Prostate gland (tissue), 2 donors: ENCODE results near the gene ERCC6L2. TPM values are rescaled to one million over a fixed set of nuclear protein-coding genes. Genes with fewer than 3 reads are reported as not detected.

Source experiments
- DNase-seq: peaks from one replicate; pipeline ENCODE4 v3.0.0-alpha.2; 2019; ENCODE audit warnings: low spot score
- H3K27ac ChIP-seq, 2 donors: fragments of 200-600 bp; sonication (generic); 2 replicates each; pipeline ENCODE4 v1.5.1; 2017 to 2019
- H3K27me3 ChIP-seq: fragments of 200-600 bp; sonication (generic); replicated peaks from 2 replicates; pipeline ENCODE4 v1.5.1; 2019; ENCODE audit not compliant: insufficient read depth
- H3K36me3 ChIP-seq, 2 donors: fragments of 200-600 bp; sonication (generic); 1 replicate in 1 of 2; 2 replicates in 1 of 2; pipeline versions ENCODE4 v1.5.1 to v1.8.1; 2017 to 2019
- H3K4me1 ChIP-seq: fragments of 200-600 bp; sonication (generic); replicated peaks from 2 replicates; pipeline ENCODE4 v1.5.1; 2019
- H3K4me3 ChIP-seq, 2 donors: fragments of 200-600 bp; sonication (generic); 2 replicates each; pipeline ENCODE4 v1.5.1; 2017 to 2019
- H3K9me3 ChIP-seq: fragments of 200-600 bp; sonication (generic); 2 replicates; pipeline ENCODE4 v1.5.1; 2017
- POLR2A ChIP-seq: fragments of 450-650 bp; IDR thresholded peaks from one replicate; pipeline ENCODE4 v1.6.1; 2016; ENCODE audit warnings: antibody characterized with exemption, mild to moderate bottlenecking
- POLR2AphosphoS5 ChIP-seq: sonication (generic); formaldehyde crosslinking; IDR thresholded peaks from one replicate; pipeline ENCODE4 v1.6.1; 2017; ENCODE audit warnings: antibody characterized with exemption
- WGBS: methylation state at CpG from one replicate; pipeline ENCODE4 v1.1.5; 2018; 5-methylcytosine and 5-hydroxymethylcytosine counted together
- intact Hi-C: fragments of 100-400 bp; cut with DNase I; formaldehyde crosslinking; loops from one replicate; pipeline ENCODE4 v1.14.2; 2022
- total RNA-seq, 2 donors: library from RNA; depleted of rRNA; stranded (reverse); fragments of >200 nt; gene quantifications; one replicate each; pipeline ENCODE4 v1.1.0, GENCODE V29; 2016
- TF ChIP-seq, protein P1 (sequence below), 4 experiments: fragments of 200-600 bp in 2 of 4; fragments of 450-650 bp in 2 of 4; sonication (generic) in 2 of 4; IDR thresholded peaks; 1 replicate in 3 of 4; 2 replicates in 1 of 4; pipeline ENCODE4 v1.5.1; 2016 to 2019; ENCODE audit warnings: antibody characterized with exemption in 4 of 4, mild to moderate bottlenecking in 2 of 4, moderate library complexity in 2 of 4

ERCC6L2 gene
- total RNA-seq, 2 donors from 2014 or later = 57.7 to 73.4 TPM

DNA sequence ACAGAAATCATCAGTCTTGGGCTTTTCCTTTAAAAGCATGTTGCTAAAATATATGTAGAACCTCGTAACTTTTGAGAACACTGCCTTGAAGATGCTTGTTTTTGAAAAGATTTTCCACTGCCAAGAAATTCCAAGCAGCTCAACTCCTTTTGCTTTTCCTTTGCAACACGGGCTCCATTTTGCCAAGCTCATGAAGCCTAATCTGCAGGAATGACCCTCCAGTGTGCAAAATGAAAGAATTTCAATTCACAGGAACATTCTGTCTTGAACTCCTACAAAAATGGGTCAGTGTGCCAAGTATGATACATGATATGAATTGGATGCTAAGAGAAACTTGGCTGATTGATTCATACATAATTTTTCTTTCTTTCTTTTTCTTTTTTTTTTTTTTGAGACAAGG lies 35.4 kb upstream of the ERCC6L2 start:
- Histone ChIP-seq H3K27me3 (no peaks in the 10 kb centered on the region), H3K9me3 (no peaks in the 10 kb centered on the region), H3K4me1 (no peaks in the 10 kb centered on the region), H3K27ac (no peak overlapping the region), H3K4me3 (no peak overlapping the region), H3K36me3 (no peaks in the 10 kb centered on the region)
- TF ChIP-seq, protein P1, sequence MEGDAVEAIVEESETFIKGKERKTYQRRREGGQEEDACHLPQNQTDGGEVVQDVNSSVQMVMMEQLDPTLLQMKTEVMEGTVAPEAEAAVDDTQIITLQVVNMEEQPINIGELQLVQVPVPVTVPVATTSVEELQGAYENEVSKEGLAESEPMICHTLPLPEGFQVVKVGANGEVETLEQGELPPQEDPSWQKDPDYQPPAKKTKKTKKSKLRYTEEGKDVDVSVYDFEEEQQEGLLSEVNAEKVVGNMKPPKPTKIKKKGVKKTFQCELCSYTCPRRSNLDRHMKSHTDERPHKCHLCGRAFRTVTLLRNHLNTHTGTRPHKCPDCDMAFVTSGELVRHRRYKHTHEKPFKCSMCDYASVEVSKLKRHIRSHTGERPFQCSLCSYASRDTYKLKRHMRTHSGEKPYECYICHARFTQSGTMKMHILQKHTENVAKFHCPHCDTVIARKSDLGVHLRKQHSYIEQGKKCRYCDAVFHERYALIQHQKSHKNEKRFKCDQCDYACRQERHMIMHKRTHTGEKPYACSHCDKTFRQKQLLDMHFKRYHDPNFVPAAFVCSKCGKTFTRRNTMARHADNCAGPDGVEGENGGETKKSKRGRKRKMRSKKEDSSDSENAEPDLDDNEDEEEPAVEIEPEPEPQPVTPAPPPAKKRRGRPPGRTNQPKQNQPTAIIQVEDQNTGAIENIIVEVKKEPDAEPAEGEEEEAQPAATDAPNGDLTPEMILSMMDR (IDR thresholded peaks at IDR 0.05) = no peak
- TF ChIP-seq POLR2AphosphoS5 (no peak), POLR2A (no peak)
- WGBS = 58% methylated on average over 2 of the region's 2 CpGs
- no peak for DNase-seq
- intact Hi-C loops = no loop called here

DNA sequence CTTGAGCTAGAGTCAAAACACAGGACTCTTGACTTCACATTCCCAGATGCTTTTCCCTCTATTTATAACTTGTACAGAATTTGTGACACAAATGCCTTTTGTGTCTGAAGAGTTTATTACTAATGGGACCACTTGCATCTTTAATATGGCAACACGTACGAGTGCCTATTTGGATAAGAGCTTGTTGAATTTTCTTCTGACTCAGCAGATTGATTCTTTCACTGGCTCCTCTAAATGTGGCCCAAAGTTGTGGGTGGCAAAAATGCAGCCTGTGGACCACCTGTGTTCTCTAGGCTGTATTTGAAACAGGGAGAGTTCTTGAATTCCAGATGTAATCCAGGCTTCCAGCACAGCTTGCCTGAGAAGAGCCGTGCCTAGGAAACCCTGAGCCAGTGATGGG lies 34.1 kb upstream of the ERCC6L2 start:
- intact Hi-C loops = no loop called here
- no peaks in the 10 kb centered on the region for H3K27me3 ChIP-seq
- H3K4me1 ChIP-seq = no peaks in the 10 kb centered on the region
- no peak overlapping the region for H3K27ac ChIP-seq
- H3K9me3 ChIP-seq = no peaks in the 10 kb centered on the region
- TF ChIP-seq POLR2AphosphoS5 (no peak), POLR2A (no peak)
- TF ChIP-seq, protein P1 (IDR thresholded peaks at IDR 0.05) = no peak
- no peak overlapping the region for H3K4me3 ChIP-seq
- H3K36me3 ChIP-seq = no peaks in the 10 kb centered on the region
- 89% methylated on average over 3 of the region's 3 CpGs for WGBS
- DNase-seq = no peak

DNA sequence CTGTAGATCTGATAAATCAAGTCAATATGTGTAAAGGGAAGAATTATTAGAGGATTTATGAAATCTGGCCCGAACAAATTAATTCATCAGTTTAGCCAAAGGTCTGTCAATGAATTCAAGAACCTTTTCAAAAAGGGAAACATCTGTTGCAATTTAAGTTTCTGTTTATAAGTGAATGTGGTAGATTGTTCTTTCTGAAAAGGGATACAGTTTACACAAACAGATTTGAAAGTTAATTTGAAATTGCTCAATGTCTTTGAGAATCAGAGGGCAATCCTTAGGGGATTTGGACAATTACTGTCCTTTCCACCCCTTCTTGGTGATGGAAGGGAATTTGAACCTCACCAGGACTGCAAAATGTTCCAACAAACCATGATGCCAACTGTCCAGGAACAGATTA lies 29.7 kb upstream of the ERCC6L2 start:
- Histone ChIP-seq H3K27ac (no peak overlapping the region), H3K9me3 (no peaks in the 10 kb centered on the region), H3K4me3 (no peak overlapping the region), H3K27me3 (no peaks in the 10 kb centered on the region), H3K4me1 (no peaks in the 10 kb centered on the region), H3K36me3 (no peaks in the 10 kb centered on the region)
- intact Hi-C loops = no loop called here
- 44% methylated on average over 1 of the region's 1 CpG for WGBS
- TF ChIP-seq, protein P1 (IDR thresholded peaks at IDR 0.05) = no peak
- no peak for TF ChIP-seq POLR2A
- TF ChIP-seq POLR2AphosphoS5 = no peak
- DNase-seq = no peak

DNA sequence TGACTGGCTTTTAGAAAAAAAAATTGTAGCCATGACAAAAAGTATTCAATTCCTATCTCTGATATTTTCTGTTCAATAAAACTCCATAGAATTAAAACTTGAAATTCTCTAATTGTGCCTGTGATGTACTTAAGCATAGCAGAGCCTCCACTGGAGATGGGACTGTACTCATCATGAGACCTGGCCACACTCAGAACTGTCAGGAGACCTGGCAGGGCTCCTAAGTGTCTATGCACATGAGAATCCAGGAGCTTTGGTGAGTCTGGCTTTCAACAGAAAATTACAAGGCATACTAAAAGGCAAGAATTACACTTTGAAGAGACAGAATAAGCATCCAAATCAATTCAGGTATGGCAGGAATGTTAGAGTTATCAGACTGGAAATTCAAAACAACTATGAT lies 26.7 kb upstream of the ERCC6L2 start:
- Histone ChIP-seq H3K4me1 (no peaks in the 10 kb centered on the region), H3K4me3 (no peak overlapping the region), H3K27me3 (no peaks in the 10 kb centered on the region), H3K36me3 (no peaks in the 10 kb centered on the region), H3K27ac (no peak overlapping the region), H3K9me3 (no peaks in the 10 kb centered on the region)
- DNase-seq = no peak
- intact Hi-C loops = no loop called here
- TF ChIP-seq POLR2AphosphoS5 = no peak
- TF ChIP-seq, protein P1 (IDR thresholded peaks at IDR 0.05) = no peak
- no peak for TF ChIP-seq POLR2A

DNA sequence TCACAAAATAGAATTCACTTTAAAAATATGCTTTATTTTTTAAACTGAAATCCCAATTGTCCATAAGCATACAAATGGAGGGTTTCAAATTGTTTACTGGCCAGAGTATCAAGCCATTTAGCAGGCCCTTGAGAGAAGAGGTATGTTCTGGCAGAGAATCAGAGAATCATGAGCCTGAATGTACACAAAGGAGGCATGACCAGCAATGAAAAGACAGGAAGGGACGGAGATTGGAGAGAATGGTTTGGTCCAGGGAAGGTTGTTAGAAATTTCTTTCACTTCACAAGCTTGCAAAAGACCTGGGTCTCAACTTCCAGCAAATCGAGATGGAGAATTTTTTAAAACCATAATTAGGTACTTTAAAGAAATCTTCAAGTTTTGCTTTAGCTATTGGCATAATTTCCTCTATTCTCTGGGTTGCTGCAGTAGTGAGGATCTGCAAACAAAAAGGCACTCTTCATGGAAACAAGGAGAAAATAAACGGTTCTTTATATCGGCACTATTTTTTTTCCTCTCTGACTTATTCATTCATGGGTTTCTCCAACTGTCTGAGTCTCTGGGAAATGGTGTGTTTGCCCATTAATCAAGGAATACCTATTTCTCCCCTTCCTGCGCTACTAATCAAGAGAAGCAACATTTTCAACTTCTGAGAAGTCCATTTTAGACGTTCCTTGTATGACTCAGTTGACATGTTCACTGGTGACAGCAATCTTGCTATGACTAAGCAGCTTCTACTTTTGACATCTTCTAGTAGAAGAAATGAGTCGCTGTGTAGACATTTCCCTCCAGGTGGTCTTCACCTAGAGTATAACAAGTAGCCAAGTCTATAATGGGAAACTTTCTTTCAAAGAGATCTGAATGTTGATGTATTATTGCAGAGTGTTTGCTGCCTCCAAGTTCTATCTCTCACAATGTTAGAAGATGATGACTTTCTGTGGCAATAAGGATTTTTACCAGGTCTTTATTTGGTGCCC lies 23.1 kb upstream of the ERCC6L2 start:
- intact Hi-C loops = no loop called here
- H3K9me3 ChIP-seq = no peaks in the 10 kb centered on the region
- no peak overlapping the region for H3K4me3 ChIP-seq
- no peak for TF ChIP-seq POLR2A
- no peaks in the 10 kb centered on the region for H3K4me1 ChIP-seq
- 64% methylated on average over 7 of the region's 7 CpGs for WGBS
- no peaks in the 10 kb centered on the region for H3K36me3 ChIP-seq
- no peaks in the 10 kb centered on the region for H3K27me3 ChIP-seq
- DNase-seq = no peak
- no peak overlapping the region for H3K27ac ChIP-seq
